ENCODE data around the gene ZNF630.
"Not testable (repeated sequence)": the region's sequence is repeated elsewhere in the genome, so short reads cannot be mapped to it uniquely, and the experiment has no call there.

GRCh38 chrX:48019892-48020291, 51.5 kb downstream of the ZNF630 start:
- TF ChIP-seq CTCF (IDR thresholded peaks at IDR 0.05); REST (IDR thresholded peaks at IDR 0.05; ENCODE audit: insufficient read depth in 1 of 2, low read depth in 2 of 2, low read length in 1 of 2); POLR2AphosphoS5 (IDR thresholded peaks at IDR 0.05; ENCODE audit: low read depth, low read length): not testable (repeated sequence)
